Endothelial cell of umbilical vein (primary cell): ENCODE measurements around the gene CARD16. TPM values are rescaled to one million over a fixed set of nuclear protein-coding genes. Genes with fewer than 3 reads are reported as not detected.

Experiments used
- BruUV-seq: library from RNA; stranded (reverse); fragments of 400-500 nt; replicated peaks from 2 replicates; lab custom pipeline; 2021; lab: Mats Ljungman, UMichigan
- CTCF ChIA-PET: fragments of 300-600, 350-600 bp; sonication (Branson Sonifier 250); formaldehyde crosslinking; loops from one replicate; lab custom pipeline; 2021; ENCODE audit warnings: antibody characterized with exemption, inconsistent platforms; lab: Charles Lee
- POLR2A ChIA-PET: fragments of 300-600, 350-600 bp; sonication (Branson Sonifier 250); formaldehyde crosslinking; loops from one replicate; lab custom pipeline; 2021; ENCODE audit warnings: antibody characterized with exemption, inconsistent platforms; lab: Charles Lee
- DNase-seq: peaks from one replicate; pipeline ENCODE4 v3.0.0-alpha.2; 2011; ENCODE audit warnings: low read depth, low spot score
- FAIRE-seq: peaks from 2 replicates; lab custom pipeline; 2011; peaks lifted over from hg19 to GRCh38; lab: Jason Lieb, UNC
- H2AFZ ChIP-seq: 2 replicates; pipeline ENCODE4 v1.6.0; 2012; ENCODE audit warnings: low read depth, low read length, control low read depth, inconsistent platforms
- H3K27ac ChIP-seq: 2 replicates; pipeline ENCODE4 v1.5.1; 2011; ENCODE audit warnings: low read depth, mild to moderate bottlenecking, control low read depth, low read length, moderate library complexity; ENCODE audit not compliant: insufficient read depth
- H3K27me3 ChIP-seq, 2 experiments: 2 replicates each; pipeline versions ENCODE4 v1.6.0 to v1.6.1; 2011; ENCODE audit warnings: low read length in 2 of 2, mixed read lengths in 1 of 2; ENCODE audit not compliant: control insufficient read depth in 2 of 2, insufficient read depth in 2 of 2
- H3K36me3 ChIP-seq, 2 experiments: 2 replicates in 1 of 2; 3 replicates in 1 of 2; pipeline ENCODE4 v1.5.1; 2011; ENCODE audit warnings: low read length in 2 of 2, mild to moderate bottlenecking in 1 of 2, moderate library complexity in 1 of 2; ENCODE audit not compliant: control insufficient read depth in 2 of 2, insufficient read depth in 2 of 2; ENCODE audit errors: extremely low read depth in 1 of 2
- H3K4me1 ChIP-seq: 3 replicates; pipeline ENCODE4 v1.5.1; 2011; ENCODE audit warnings: mild to moderate bottlenecking, low read length; ENCODE audit not compliant: control insufficient read depth, insufficient read depth; ENCODE audit errors: extremely low read depth
- H3K4me2 ChIP-seq: 2 replicates; pipeline ENCODE4 v1.6.1; 2011; ENCODE audit warnings: low read length, control low read depth, mixed read lengths; ENCODE audit not compliant: insufficient read depth
- H3K4me3 ChIP-seq, 3 experiments: fragments of 200-600 bp in 1 of 3; sonication (generic), shearing (Covaris generic) in 1 of 3; replicated peaks in 1 of 3; 2 replicates each; pipeline ENCODE4 v1.5.1; 2011 to 2016; ENCODE audit warnings: control low read depth in 3 of 3, low read length in 3 of 3, mild to moderate bottlenecking in 2 of 3, inconsistent platforms in 1 of 3, low read depth in 1 of 3, moderate library complexity in 1 of 3; ENCODE audit not compliant: insufficient read depth in 1 of 3
- H3K79me2 ChIP-seq: 2 replicates; pipeline ENCODE4 v1.6.0; 2012; ENCODE audit warnings: low read length, inconsistent platforms; ENCODE audit not compliant: control insufficient read depth, insufficient read depth
- H3K9ac ChIP-seq: replicated peaks from 2 replicates; pipeline ENCODE3; 2011; ENCODE audit warnings: low read length, control low read depth; ENCODE audit not compliant: insufficient read depth; ENCODE audit errors: extremely low read depth
- H3K9me1 ChIP-seq: replicated peaks from 3 replicates; pipeline ENCODE4 v1.6.0; 2011; ENCODE audit warnings: mild to moderate bottlenecking, low read length; ENCODE audit not compliant: control insufficient read depth, insufficient read depth; ENCODE audit errors: extremely low read depth
- H3K9me3 ChIP-seq: replicated peaks from 2 replicates; pipeline ENCODE4 v1.5.1; 2012; ENCODE audit warnings: low read length, inconsistent platforms; ENCODE audit not compliant: control insufficient read depth, insufficient read depth
- H4K20me1 ChIP-seq: replicated peaks from 2 replicates; pipeline ENCODE3; 2011; ENCODE audit warnings: mild to moderate bottlenecking, low read length; ENCODE audit not compliant: control insufficient read depth, insufficient read depth; ENCODE audit errors: extremely low read depth
- EZH2 ChIP-seq: IDR thresholded peaks from 2 replicates; pipeline ENCODE4 v1.6.1; 2012; ENCODE audit warnings: borderline replicate concordance, low read depth, mild to moderate bottlenecking, moderate library complexity, low read length, inconsistent platforms; ENCODE audit not compliant: severe bottlenecking
- FOS ChIP-seq: IDR thresholded peaks from 2 replicates; pipeline ENCODE4 v1.6.1; 2011; ENCODE audit warnings: mild to moderate bottlenecking, low read length, moderate library complexity, borderline replicate concordance; ENCODE audit not compliant: insufficient read depth
- GATA2 ChIP-seq: IDR thresholded peaks from 2 replicates; pipeline ENCODE4 v1.7.0; 2011; ENCODE audit warnings: low read depth, mild to moderate bottlenecking, moderate library complexity, mixed read lengths, low read length; ENCODE audit not compliant: insufficient read length, insufficient read depth
- MYC ChIP-seq: IDR thresholded peaks from one replicate; pipeline ENCODE4 v1.6.1; 2011; ENCODE audit warnings: mild to moderate bottlenecking, low read depth, low read length
- POLR2A ChIP-seq: IDR thresholded peaks from 2 replicates; pipeline ENCODE4 v1.6.1; 2012; ENCODE audit warnings: low read depth, mild to moderate bottlenecking, control low read depth, low read length
- POLR2AphosphoS5 ChIP-seq: IDR thresholded peaks from 2 replicates; pipeline ENCODE4 v1.6.1; 2012; ENCODE audit warnings: low read depth, mild to moderate bottlenecking, control low read depth, low read length, moderate library complexity; ENCODE audit not compliant: insufficient read depth
- dilution Hi-C: fragments of 300-500 bp; cut with MboI; formaldehyde crosslinking; loops from one replicate; pipeline ENCODE4 v1.15.0; 2019; ENCODE audit warnings: low sequenced_read_pairs; ENCODE audit not compliant: extremely low pct_ligation_motif_present
- intact Hi-C: fragments of 100-400 bp; cut with micrococcal nuclease; formaldehyde crosslinking; loops from one replicate; pipeline ENCODE4 v1.10.0; 2022
- polyA plus RNA-seq, 4 experiments: library from polyadenylated mRNA; depleted of rRNA in 3 of 4; stranded (reverse) in 3 of 4; unstranded in 1 of 4; fragments of >200 nt; gene quantifications; 2 replicates each; pipeline versions ENCODE4 v1.2.1 to v1.2.3, GENCODE V29; 2011 to 2012; ENCODE audit warnings: missing spikeins in 1 of 4
- total RNA-seq: library from RNA; stranded (reverse); gene quantifications from 2 replicates; pipeline ENCODE4 v1.2.3, GENCODE V29; 2021
- TF ChIP-seq, protein P1 (sequence below), 2 donors: IDR thresholded peaks; 1 replicate in 1 of 2; 2 replicates in 1 of 2; pipeline ENCODE4 v1.5.1; 2011; ENCODE audit warnings: low read length in 2 of 2, mild to moderate bottlenecking in 2 of 2, moderate library complexity in 2 of 2, control low read depth in 1 of 2, inconsistent platforms in 1 of 2, low read depth in 1 of 2; ENCODE audit not compliant: insufficient read depth in 1 of 2; ENCODE audit errors: extremely low read depth in 1 of 2
- TF ChIP-seq, protein P2 (sequence below): IDR thresholded peaks from 2 replicates; pipeline ENCODE4 v1.6.1; 2011; ENCODE audit not compliant: insufficient read depth, insufficient read length

CARD16 gene
- total and polyA plus RNA-seq, 2 donors (not counting 3 experiments of a cell fraction or from before 2014, with no cell fraction given), result 26.8 to 76.6 TPM

GRCh38 chr11:105033781-105034180 is 11.4 kb downstream of the CARD16 start:
- Histone ChIP-seq H3K4me3 (no peak overlapping the region), H3K9me3 (no peaks in the 10 kb centered on the region), H3K27ac (no peak overlapping the region), H2AFZ (no peak overlapping the region), H3K4me1 (peaks cover 2% of the 10 kb centered on the region), H3K79me2 (no peaks in the 10 kb centered on the region), H3K9me1 (no peaks in the 10 kb centered on the region), H3K27me3 (no peaks in the 10 kb centered on the region), H3K4me2 (no peak overlapping the region), H3K9ac (no peak overlapping the region), H3K36me3 (no peaks in the 10 kb centered on the region), H4K20me1 (no peaks in the 10 kb centered on the region)
- no peak for TF ChIP-seq EZH2
- TF ChIP-seq, protein P1, sequence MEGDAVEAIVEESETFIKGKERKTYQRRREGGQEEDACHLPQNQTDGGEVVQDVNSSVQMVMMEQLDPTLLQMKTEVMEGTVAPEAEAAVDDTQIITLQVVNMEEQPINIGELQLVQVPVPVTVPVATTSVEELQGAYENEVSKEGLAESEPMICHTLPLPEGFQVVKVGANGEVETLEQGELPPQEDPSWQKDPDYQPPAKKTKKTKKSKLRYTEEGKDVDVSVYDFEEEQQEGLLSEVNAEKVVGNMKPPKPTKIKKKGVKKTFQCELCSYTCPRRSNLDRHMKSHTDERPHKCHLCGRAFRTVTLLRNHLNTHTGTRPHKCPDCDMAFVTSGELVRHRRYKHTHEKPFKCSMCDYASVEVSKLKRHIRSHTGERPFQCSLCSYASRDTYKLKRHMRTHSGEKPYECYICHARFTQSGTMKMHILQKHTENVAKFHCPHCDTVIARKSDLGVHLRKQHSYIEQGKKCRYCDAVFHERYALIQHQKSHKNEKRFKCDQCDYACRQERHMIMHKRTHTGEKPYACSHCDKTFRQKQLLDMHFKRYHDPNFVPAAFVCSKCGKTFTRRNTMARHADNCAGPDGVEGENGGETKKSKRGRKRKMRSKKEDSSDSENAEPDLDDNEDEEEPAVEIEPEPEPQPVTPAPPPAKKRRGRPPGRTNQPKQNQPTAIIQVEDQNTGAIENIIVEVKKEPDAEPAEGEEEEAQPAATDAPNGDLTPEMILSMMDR (IDR thresholded peaks at IDR 0.05; ENCODE audit: extremely low read depth in 1 of 2, insufficient read depth in 1 of 2, low read depth in 1 of 2, low read length in 2 of 2), result no peak
- TF ChIP-seq POLR2A, result no peak
- TF ChIP-seq MYC, result no peak
- no peak for TF ChIP-seq POLR2AphosphoS5
- TF ChIP-seq, protein P2, sequence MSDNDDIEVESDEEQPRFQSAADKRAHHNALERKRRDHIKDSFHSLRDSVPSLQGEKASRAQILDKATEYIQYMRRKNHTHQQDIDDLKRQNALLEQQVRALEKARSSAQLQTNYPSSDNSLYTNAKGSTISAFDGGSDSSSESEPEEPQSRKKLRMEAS, result no peak
- TF ChIP-seq FOS, result no peak
- TF ChIP-seq GATA2, result no peak
- ChIA-PET CTCF (interaction anchor here (1.7 kb wide), 1 partner anchor 13 kb away, joined by 4 read pairs; no protein-coding TSS in a partner anchor), POLR2A (no interaction called here)
- no TSS peak for BruUV-seq
- no peak for DNase-seq
- FAIRE-seq, result no peak
- intact Hi-C loops (no loop called here), dilution Hi-C loops (no loop called here)
